ENCODE results near the gene ASCC2.

Gene ASCC2

GRCh38 chr22:29817724-29818123 is 20.4 kb downstream of the ASCC2 start:
- no peak overlapping the region for H3K27ac Mint-ChIP-seq
- DNase-seq (no peak), ATAC-seq (no peak)
- no peaks in the 10 kb centered on the region for H3K9me3 Mint-ChIP-seq
- no peak overlapping the region for H3K4me3 Mint-ChIP-seq
- H3K36me3 Mint-ChIP-seq (ENCODE audit: low read depth), result peaks cover 46% of the 10 kb centered on the region
- no peaks in the 10 kb centered on the region for H3K27me3 Mint-ChIP-seq
- H3K4me1 Mint-ChIP-seq, result peaks cover 15% of the 10 kb centered on the region

- H3K4me3 Mint-ChIP-seq, result no peak overlapping the region
- H3K4me1 Mint-ChIP-seq, result peaks cover 10% of the 10 kb centered on the region
- peaks cover 45% of the 10 kb centered on the region for H3K36me3 Mint-ChIP-seq (ENCODE audit: low read depth)
- ATAC-seq (no peak), DNase-seq (no peak)
- H3K9me3 Mint-ChIP-seq, result no peaks in the 10 kb centered on the region
- no peaks in the 10 kb centered on the region for H3K27me3 Mint-ChIP-seq
- no peak overlapping the region for H3K27ac Mint-ChIP-seq
Observed at GRCh38 chr22:29816980-29817379, 21.1 kb downstream of the ASCC2 start.

GRCh38 chr22:29816539-29816938 is 21.5 kb downstream of the ASCC2 start:
- no peak overlapping the region for H3K27ac Mint-ChIP-seq
- no peaks in the 10 kb centered on the region for H3K27me3 Mint-ChIP-seq
- H3K4me1 Mint-ChIP-seq, result peaks cover 7% of the 10 kb centered on the region
- DNase-seq (no peak), ATAC-seq (no peak)
- H3K9me3 Mint-ChIP-seq, result no peaks in the 10 kb centered on the region
- H3K36me3 Mint-ChIP-seq (ENCODE audit: low read depth), result peaks cover 48% of the 10 kb centered on the region
- H3K4me3 Mint-ChIP-seq, result no peak overlapping the region

- ATAC-seq (no peak), DNase-seq (no peak)
- Mint-ChIP-seq H3K27ac (no peak overlapping the region), H3K4me3 (no peak overlapping the region), H3K27me3 (no peaks in the 10 kb centered on the region), H3K36me3 (ENCODE audit: low read depth) (peaks cover 45% of the 10 kb centered on the region), H3K9me3 (no peaks in the 10 kb centered on the region), H3K4me1 (peaks cover 3% of the 10 kb centered on the region)
Observed at GRCh38 chr22:29816128-29816527, 21.9 kb downstream of the ASCC2 start.

- H3K27me3 Mint-ChIP-seq, result no peaks in the 10 kb centered on the region
- no peak for ATAC-seq
- H3K9me3 Mint-ChIP-seq, result no peaks in the 10 kb centered on the region
- no peak overlapping the region for H3K4me3 Mint-ChIP-seq
- H3K27ac Mint-ChIP-seq, result no peak overlapping the region
- no peaks in the 10 kb centered on the region for H3K4me1 Mint-ChIP-seq
- peaks cover 45% of the 10 kb centered on the region for H3K36me3 Mint-ChIP-seq (ENCODE audit: low read depth)
- DNase-seq, result no peak
Observed at GRCh38 chr22:29815580-29815979, 22.5 kb downstream of the ASCC2 start.

- Mint-ChIP-seq H3K36me3 (ENCODE audit: low read depth) (peaks cover 45% of the 10 kb centered on the region), H3K4me1 (no peaks in the 10 kb centered on the region)
Observed at GRCh38 chr22:29814003-29814402, 24.1 kb downstream of the ASCC2 start.

GRCh38 chr22:29813563-29813962 is 24.5 kb downstream of the ASCC2 start:
- DNase-seq (no peak), ATAC-seq (no peak)
- no peak overlapping the region for H3K27ac Mint-ChIP-seq
- H3K36me3 Mint-ChIP-seq (ENCODE audit: low read depth), result peaks cover 42% of the 10 kb centered on the region
- H3K4me3 Mint-ChIP-seq, result no peak overlapping the region
- no peaks in the 10 kb centered on the region for H3K27me3 Mint-ChIP-seq
- no peaks in the 10 kb centered on the region for H3K4me1 Mint-ChIP-seq
- H3K9me3 Mint-ChIP-seq, result no peaks in the 10 kb centered on the region

More at GRCh38 chr22:29814003-29814402, 24.1 kb downstream of the ASCC2 start:
- Mint-ChIP-seq H3K27ac (no peak overlapping the region), H3K4me3 (no peak overlapping the region), H3K9me3 (no peaks in the 10 kb centered on the region), H3K27me3 (no peaks in the 10 kb centered on the region)
- DNase-seq, result no peak
- ATAC-seq, result no peak

- no peak overlapping the region for H3K4me3 Mint-ChIP-seq
- H3K27me3 Mint-ChIP-seq, result no peaks in the 10 kb centered on the region
- DNase-seq, result no peak
- H3K36me3 Mint-ChIP-seq (ENCODE audit: low read depth), result peaks cover 39% of the 10 kb centered on the region
- no peak overlapping the region for H3K27ac Mint-ChIP-seq
- H3K9me3 Mint-ChIP-seq, result no peaks in the 10 kb centered on the region
- no peak for ATAC-seq
- H3K4me1 Mint-ChIP-seq, result no peaks in the 10 kb centered on the region
Observed at GRCh38 chr22:29813126-29813525, 24.9 kb downstream of the ASCC2 start.

GRCh38 chr22:29811377-29811776 is 26.7 kb downstream of the ASCC2 start:
- no peak for ATAC-seq
- H3K4me1 Mint-ChIP-seq, result no peaks in the 10 kb centered on the region
- H3K36me3 Mint-ChIP-seq (ENCODE audit: low read depth), result peaks cover 37% of the 10 kb centered on the region
- no peaks in the 10 kb centered on the region for H3K9me3 Mint-ChIP-seq
- no peak for DNase-seq
- no peak overlapping the region for H3K4me3 Mint-ChIP-seq
- no peaks in the 10 kb centered on the region for H3K27me3 Mint-ChIP-seq
- H3K27ac Mint-ChIP-seq, result no peak overlapping the region

- Mint-ChIP-seq H3K4me1 (no peaks in the 10 kb centered on the region), H3K27me3 (no peaks in the 10 kb centered on the region), H3K4me3 (no peak overlapping the region), H3K27ac (no peak overlapping the region), H3K36me3 (ENCODE audit: low read depth) (peaks cover 41% of the 10 kb centered on the region), H3K9me3 (no peaks in the 10 kb centered on the region)
- DNase-seq (no peak), ATAC-seq (no peak)
Observed at GRCh38 chr22:29810216-29810615, 27.9 kb downstream of the ASCC2 start.

GRCh38 chr22:29806196-29806595 is 31.9 kb downstream of the ASCC2 start:
- Mint-ChIP-seq H3K27me3 (no peaks in the 10 kb centered on the region), H3K4me1 (no peaks in the 10 kb centered on the region), H3K36me3 (ENCODE audit: low read depth) (peaks cover 35% of the 10 kb centered on the region), H3K9me3 (no peaks in the 10 kb centered on the region), H3K27ac (no peak overlapping the region), H3K4me3 (no peak overlapping the region)
- DNase-seq (no peak), ATAC-seq (no peak)

GRCh38 chr22:29804985-29805384 is 33.1 kb downstream of the ASCC2 start:
- Mint-ChIP-seq H3K4me3 (no peak overlapping the region), H3K36me3 (ENCODE audit: low read depth) (peaks cover 37% of the 10 kb centered on the region), H3K27me3 (no peaks in the 10 kb centered on the region), H3K4me1 (no peaks in the 10 kb centered on the region), H3K27ac (no peak overlapping the region), H3K9me3 (no peaks in the 10 kb centered on the region)
- DNase-seq, result no peak
- ATAC-seq, result no peak

- Mint-ChIP-seq H3K9me3 (no peaks in the 10 kb centered on the region), H3K4me1 (peaks cover 7% of the 10 kb centered on the region), H3K4me3 (no peak overlapping the region), H3K36me3 (ENCODE audit: low read depth) (peaks cover 35% of the 10 kb centered on the region), H3K27ac (no peak overlapping the region), H3K27me3 (no peaks in the 10 kb centered on the region)
- no peak for ATAC-seq
- DNase-seq, result no peak
Observed at GRCh38 chr22:29803190-29803589, 34.9 kb downstream of the ASCC2 start.

GRCh38 chr22:29801796-29802195 is 36.3 kb downstream of the ASCC2 start:
- no peak for ATAC-seq
- H3K27me3 Mint-ChIP-seq, result no peaks in the 10 kb centered on the region
- H3K36me3 Mint-ChIP-seq (ENCODE audit: low read depth), result peaks cover 36% of the 10 kb centered on the region
- H3K9me3 Mint-ChIP-seq, result no peaks in the 10 kb centered on the region
- no peak for DNase-seq
- H3K27ac Mint-ChIP-seq, result no peak overlapping the region
- peaks cover 12% of the 10 kb centered on the region for H3K4me1 Mint-ChIP-seq
- no peak overlapping the region for H3K4me3 Mint-ChIP-seq

GRCh38 chr22:29801153-29801552 is 36.9 kb downstream of the ASCC2 start:
- no peaks in the 10 kb centered on the region for H3K27me3 Mint-ChIP-seq
- no peak for DNase-seq
- H3K36me3 Mint-ChIP-seq (ENCODE audit: low read depth), result peaks cover 33% of the 10 kb centered on the region
- no peaks in the 10 kb centered on the region for H3K9me3 Mint-ChIP-seq
- no peak overlapping the region for H3K27ac Mint-ChIP-seq
- H3K4me1 Mint-ChIP-seq, result peaks cover 12% of the 10 kb centered on the region
- no peak overlapping the region for H3K4me3 Mint-ChIP-seq
- no peak for ATAC-seq

GRCh38 chr22:29799217-29799680 is 38.8 kb downstream of the ASCC2 start:
- H3K4me3 Mint-ChIP-seq, result no peak overlapping the region
- DNase-seq (no peak), ATAC-seq (no peak)
- H3K27me3 Mint-ChIP-seq, result no peaks in the 10 kb centered on the region
- no peak overlapping the region for H3K27ac Mint-ChIP-seq
- no peaks in the 10 kb centered on the region for H3K9me3 Mint-ChIP-seq
- peaks cover 23% of the 10 kb centered on the region for H3K36me3 Mint-ChIP-seq (ENCODE audit: low read depth)
- peaks cover 12% of the 10 kb centered on the region for H3K4me1 Mint-ChIP-seq
